ENCODE data around the gene HS3ST4.

Gene HS3ST4

DNA sequence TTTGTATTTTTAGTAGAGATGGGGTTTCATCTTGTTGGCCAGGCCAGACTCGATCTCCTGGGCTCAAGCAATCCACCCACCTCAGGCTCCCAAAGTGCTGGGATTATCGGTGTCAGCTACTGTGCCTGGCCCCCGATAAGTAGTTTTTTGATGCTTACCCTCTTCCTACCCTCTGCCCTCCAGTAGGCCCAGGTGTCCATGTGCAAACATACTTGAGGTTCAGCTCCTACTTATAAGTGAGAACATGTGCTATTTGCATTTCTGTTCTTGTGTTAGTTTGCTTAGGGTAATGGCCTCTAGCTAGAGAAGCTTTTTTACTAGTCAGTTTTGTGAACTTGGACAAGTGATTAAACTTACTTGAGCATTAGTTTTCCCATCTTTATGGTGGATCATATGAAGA is 136.8 kb downstream of the HS3ST4 start:
- no peak for DNase-seq

DNA sequence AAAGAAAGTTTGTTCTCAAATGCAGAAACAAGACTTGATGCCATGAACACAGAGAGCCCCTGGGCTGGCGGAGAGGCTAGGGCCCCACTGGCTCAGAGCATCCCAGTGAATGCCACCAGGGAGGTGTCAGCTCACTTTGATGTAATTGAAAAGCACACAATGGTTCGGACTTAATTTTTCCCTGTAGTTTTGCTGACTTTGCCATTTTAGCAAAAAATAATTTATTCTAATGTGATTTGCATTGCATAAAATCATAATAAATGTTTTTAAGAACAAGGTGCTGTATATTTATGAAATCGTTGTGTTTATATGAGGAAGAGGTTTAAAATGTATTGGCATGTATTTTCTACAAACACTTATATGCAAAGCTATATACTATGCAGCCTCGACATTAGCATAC is 140.5 kb downstream of the HS3ST4 start:
- DNase-seq, result no peak

DNA sequence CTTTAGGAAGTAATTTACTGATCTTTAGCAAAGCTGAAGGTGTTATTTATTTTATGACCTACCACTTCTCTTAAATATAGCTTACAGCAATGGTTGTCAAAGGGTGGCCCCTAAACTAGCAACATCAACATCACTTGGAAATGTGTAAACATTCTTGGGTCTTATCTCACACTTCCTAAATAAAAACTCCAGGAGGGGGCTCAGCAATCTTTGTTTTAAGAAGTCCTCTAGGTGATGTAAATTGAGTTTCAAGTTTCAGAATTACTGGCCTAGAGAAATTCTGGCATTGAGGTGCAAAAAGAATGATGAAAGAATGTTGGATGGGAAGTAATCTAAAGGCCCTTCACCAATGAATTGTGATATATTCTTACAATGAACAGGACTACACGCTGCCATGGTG is 142.3 kb downstream of the HS3ST4 start:
- DNase-seq, result no peak

DNA sequence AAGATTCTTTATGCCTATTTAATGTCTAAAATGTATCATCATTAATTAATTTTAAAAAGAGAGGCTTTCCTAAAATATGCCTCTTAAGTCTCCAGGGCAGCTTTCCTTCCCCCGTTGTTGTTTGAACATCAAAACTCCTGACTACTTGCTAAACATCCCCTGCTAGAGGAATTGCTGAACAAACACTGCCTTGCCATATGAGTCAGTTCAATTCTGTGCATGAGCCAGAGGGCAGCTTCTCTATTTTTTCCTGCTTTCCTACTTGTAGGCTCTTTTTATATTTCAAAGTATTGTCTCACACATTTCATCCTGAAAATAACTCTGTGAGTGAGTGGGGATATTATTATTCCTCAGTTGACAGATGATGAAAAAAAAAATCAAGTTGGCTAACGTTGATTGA is 143.4 kb downstream of the HS3ST4 start:
- DNase-seq, result no peak

DNA sequence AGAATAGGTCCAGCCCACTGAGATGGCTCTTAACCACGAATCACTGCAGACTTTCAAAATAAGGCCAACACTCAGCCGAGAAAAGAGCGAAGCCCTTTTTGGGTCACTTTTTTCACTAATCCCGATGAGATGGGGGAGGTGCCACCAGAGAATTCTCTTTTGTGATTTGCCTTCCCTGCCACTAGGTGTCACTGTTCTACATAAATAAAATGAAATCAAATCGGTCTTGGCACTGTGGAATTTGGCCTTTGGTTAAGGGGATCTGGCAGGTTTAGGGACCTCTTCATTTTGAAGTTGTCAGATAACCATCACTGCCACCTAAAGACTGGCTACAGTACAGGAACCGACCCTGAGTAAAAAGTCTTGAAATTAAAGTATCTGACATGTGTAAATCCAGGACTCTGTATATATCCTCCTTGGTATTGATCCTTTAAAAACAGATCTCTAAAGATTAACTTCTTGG is 147.0 kb downstream of the HS3ST4 start:
- peak; percentile 88 for DNase-seq

DNA sequence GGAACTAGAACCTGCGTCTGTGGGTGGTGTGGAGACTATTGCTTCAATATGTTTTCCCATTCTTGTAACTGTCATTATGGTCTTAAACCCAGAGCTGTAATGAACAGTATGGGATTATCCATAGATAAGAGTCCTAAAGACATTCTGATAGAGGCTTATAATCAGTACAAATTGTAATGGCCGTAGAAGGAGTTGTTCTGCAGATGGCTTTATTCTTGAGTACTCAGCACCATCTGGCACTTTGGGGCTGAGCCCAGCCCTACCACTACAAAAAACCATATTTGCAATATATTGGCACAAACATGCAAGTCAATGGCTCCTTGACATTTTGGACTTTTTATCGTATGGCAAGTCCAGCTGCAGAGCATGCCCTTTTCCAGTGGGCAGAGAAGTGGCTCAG is 150.0 kb downstream of the HS3ST4 start:
- DNase-seq, result peak; percentile 89

DNA sequence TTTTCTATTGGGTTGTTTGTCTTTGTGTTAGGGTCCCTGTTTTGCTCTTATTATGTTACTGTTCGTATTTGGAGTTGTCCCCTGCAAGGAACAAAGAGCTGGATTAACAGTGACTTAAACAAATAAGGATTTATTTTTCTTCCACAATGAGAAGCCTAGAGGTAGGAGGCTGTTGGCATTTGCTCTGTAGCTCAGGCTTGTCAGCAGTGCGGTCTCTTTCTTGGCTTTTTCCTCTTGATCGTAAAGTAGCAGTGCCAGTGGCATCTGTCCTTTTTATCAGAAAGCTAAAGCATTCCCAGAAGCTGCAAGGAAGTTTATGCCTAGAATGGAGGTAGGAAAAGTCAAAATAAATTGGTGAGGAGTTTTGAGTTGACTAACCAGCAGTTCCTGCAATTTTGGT is 154.1 kb downstream of the HS3ST4 start:
- peak; percentile 42 for DNase-seq

DNA sequence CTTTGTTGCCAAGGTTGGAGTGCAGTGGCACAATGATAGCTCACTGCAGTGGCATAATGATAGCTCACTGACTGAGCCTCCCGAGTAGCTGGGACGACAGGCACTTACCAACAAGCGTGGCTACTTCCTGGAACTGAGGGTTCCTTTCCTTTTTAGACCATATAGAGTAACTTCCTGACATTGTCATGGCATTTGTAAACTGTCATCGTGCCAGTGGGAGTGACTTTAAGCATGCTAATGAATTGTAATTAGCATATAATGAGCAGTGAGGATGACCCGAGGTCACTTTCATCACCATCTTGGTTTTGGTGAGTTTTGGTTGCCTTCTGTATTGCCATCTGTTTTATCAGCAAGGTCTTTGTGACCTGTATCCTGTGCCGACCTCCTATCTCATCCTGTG is 162.4 kb downstream of the HS3ST4 start:
- DNase-seq, result no peak

DNA sequence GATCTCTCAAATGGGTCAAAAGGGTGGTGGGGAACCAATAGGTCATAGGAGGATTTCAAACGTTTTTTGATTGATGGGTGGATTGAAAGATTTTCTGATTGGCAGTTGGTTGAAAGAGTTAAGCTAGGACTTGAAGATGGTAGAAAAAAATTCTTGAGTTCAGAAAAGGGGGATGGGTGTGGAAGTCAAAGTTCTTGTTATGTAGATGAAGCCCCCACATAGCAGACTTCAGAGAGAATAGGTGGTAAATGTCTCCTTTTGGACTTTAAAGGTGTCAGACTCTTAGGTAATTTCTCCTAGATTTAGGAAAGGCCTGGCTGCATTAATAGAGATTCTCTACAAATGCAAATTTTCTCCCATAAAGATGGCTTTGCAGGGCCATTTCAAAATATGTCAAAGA is 163.3 kb downstream of the HS3ST4 start:
- no peak for DNase-seq

DNA sequence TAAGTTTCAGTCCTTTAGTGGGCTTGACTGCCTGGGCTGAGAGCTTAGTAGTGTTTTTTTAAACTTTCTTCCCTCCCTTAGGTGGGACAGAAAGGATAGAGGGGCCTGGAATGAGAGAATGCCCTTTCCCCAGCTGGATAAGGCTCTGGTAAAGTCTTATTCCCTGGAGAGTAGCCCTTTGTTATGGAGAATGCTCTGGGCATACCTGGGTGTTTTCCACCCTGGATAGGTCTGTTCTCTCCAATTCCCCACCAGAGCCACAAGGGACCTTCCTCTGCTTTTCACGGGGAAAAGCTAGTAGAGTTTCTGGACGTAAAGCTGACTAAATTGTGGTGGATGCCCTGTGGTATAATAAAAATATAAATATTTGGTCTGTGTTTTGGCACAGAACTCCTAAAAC is 164.1 kb downstream of the HS3ST4 start:
- no peak for DNase-seq

DNA sequence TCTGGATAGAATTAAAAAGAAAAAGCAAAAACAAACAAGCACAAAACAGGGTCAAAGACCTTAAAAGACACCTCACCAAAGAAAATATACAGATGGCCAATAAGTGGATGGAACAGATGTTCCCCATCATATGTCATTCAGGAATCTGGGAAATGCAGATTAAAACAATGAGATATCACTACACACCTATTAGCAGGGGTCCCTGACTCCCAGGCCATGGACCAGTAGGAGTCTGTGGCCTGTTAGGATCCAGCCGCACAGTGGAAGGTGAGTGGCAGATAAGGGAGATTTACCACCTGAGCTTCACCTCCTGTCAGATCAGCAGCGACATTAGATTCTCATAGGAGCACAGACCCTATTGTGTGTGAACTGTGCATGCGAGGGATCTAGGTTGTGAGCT is 167.9 kb downstream of the HS3ST4 start:
- peak; percentile 46 for DNase-seq

DNA sequence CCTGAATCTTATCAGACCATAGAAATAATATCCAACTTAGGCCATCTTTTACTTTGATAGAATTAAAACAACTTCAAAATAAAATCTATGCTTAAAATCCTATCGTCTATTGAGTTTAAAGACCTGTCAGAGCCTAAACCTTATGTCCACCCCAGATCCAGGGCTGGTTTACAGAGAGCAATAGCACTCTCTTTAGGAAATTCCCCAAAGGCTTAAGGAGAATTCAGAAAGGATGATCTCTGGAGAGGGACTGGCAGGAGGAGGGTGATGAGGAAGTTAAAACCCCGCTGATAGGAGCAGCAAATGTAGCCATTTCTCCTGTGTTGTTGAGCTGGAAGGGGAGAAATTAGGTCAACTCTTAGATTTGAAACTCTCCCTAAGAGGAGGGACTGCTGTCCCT is 175.3 kb downstream of the HS3ST4 start:
- peak; percentile 64 for DNase-seq

DNA sequence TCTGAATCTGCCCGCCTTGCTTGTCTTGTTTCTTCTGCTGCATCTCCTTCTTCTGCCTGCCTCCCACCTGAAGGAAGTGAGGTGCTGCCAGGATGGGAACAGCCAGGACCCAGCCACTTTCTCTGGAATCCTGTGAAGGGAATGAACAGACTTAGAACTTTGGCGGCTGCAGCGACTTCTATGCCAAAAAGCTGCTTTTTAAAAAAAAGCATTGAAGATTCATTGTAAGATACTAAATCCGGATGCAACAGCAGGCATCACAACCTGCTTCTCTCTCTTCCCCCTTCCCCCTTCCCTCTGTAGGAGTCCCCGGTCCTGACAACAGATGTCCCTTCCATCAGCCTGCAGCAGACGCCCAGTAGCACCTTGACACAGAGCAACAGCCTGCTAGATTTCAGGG is 176.3 kb downstream of the HS3ST4 start:
- peak; percentile 85 for DNase-seq

DNA sequence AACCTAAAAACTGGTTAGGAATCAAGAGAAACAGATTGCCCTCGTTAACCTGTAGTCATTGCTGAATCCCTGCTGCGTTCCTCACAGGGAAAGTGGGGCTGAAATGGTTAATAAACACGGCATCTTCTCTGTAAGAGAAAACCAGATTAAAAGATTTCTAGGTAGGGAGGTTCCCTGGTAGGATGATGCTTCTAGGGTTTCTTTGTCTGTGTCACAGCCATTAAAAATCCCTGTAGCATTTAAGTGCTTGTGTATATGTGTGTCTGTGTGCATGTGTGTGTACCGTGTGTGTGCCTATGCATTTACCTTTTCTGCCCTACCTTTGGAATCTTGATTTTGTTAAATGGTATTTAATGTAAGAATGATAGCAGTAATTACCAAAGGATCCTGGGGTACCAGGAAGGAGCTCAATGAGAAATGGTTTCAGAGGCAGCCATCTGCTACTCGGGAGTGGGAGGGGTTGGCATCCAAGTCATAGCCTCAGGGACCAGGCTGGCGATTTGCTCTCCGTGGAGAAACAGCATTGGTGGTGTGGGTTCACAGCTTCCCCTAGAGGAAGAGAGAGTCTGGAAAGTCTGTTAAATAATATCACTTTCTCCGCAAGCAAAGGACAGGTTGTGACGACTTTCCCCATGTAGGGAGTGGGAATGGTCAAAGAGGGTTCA is 177.1 kb downstream of the HS3ST4 start:
- DNase-seq, result peak; percentile 87

DNA sequence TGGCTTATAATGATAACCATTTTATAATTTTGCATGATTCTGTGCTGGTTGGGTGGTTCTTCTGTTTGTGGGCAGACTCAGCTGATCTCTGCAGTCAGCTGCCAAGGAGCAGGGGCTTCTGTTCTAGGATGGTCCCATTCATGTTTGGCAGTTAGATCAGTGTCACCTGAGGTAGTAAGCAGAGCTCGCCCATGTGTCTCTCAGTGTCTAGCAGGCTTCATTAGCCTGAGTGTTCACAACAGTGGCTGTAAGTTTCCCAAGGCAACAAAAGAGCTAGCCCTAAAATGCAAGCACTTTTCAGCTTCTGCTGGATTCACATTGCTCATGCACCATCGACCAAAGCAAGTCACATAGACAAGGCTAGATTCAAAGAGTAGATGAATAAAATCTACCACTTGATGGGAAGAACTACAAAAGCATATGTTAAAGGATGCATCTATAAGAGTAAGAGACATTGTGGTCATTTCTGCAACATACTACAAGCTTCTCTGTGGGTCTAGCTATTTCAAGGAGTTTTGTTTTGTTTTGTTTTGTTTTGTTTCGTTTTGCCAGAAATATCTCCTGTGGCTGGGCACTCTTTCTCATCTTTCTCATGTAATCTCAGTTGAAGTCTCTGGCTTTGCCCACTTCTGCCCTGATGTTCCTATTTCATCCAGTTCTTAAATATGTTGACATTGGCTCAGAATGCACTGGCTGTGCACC is 180.8 kb downstream of the HS3ST4 start:
- DNase-seq, result no peak

DNA sequence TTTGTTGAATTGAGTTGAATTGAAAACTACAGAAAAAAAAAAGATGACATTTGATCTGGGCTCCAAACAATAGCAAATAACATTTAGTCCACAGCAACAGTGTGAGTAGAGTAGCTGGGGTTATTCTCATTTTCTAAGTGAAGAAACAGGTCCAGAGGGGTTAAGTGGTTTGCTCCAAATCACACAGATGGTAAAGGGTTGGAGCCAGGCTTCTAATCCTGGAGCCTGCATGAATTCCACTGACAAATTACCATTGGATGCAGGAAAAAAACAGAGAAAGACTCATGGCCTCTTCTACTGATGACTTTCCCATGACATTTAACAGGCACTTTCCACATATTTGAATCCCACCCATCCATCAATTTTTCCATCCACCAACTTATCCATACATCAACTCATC is 182.4 kb downstream of the HS3ST4 start:
- DNase-seq, result no peak

DNA sequence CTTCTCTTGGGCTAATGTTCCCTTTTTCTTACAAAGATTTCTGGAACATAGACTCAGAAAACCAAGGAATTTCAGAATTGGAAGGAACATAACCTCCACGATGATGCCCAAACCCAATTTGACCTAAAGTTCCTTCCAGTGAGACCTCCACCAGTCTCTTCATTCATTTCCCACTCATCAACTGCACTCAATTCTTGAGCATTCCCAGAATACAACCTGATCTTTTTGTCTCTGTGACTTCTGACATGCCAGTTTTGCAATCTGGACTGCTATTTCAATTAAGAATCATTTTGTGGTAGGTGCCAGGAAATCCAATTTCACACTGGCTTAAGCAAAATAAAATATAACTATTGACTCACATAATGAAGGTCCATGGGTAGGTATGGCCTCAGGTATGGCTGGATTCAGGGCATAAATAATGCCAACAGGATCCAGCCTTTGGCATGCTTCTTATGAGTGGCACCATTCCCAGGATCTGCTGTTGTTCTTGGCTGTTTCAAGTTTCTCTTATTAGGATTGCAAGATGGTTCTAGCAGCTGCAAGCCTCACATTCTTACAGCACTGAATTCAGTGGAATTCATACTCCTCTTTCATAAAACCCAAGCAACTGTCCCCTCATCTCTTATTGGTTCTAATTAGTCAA is 184.3 kb downstream of the HS3ST4 start:
- no peak for DNase-seq

DNA sequence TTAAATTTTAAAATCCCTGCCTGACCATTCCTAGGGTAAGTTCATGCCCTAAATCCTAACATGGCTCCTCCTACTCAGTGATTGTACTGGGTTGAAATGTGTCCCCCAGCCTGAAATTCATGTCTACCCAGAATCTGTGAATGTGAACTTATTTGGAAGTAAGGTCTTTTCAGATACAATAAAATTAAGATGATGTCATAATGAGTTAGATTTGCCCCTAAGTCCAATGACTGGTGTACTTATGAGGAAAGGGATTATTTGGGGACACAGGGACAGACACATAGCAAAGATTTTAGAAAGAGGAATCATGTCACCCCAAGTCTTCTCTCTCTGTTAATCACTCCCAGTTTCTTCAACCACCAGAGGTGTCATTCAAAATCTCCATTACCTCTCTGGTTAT is 185.3 kb downstream of the HS3ST4 start:
- DNase-seq, result no peak

DNA sequence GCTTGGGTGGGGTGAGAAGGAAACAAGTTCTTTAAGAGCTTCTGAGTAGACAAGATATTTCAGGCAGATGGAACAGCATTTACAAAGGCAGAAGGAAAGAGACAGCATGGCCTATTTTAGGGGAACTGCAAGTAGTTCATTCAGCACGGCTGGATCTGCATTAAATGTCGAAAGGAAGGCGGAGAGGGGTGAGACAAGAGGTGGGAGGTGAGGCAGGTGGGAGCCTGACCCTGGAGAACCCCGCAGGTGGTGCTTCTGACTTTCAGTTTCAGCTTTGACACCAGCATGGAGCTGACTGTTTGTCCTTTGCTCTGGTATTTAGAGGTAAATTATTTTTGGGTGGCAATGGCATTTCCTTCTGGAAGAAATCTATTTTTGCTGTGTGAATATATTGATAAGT is 194.8 kb downstream of the HS3ST4 start:
- DNase-seq, result no peak

DNA sequence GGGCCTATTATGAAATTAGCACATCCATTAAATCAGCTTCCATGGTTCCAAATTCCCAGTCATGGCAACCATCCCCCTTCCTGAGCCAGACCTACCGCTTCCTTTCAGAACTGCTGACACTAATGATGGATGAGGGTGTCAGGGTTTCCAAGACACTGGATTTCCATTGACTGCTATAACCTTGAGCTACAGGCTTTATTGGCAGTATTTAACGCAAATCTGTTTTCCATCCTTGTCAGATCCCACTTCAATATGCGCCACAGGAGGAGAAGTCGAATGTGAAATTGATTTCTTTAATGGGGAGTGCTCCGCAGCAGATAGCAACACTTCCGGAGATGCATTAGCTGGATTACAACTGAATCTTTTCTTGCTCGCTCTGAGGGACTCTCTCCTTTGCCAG is 197.1 kb downstream of the HS3ST4 start:
- peak; percentile 35 for DNase-seq

DNA sequence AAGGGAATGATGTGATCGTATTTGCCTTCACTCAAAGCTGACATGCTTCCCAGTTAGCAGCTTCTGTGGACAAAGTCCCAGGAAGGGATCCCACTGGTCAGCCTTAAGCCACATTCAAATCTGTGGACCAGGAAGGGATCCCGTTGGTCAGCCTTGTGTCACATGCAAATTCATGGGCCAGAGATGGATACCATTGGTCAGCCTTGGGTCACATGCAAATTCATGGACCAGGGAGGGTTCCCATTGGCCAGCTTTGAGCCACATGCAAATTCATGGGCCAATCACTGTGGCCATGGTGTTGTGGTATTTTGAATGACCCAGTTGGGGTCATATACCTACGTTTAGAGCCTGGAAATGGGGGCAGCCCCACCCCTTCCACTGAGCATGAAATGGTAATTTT is 201.6 kb downstream of the HS3ST4 start:
- no peak for DNase-seq

DNA sequence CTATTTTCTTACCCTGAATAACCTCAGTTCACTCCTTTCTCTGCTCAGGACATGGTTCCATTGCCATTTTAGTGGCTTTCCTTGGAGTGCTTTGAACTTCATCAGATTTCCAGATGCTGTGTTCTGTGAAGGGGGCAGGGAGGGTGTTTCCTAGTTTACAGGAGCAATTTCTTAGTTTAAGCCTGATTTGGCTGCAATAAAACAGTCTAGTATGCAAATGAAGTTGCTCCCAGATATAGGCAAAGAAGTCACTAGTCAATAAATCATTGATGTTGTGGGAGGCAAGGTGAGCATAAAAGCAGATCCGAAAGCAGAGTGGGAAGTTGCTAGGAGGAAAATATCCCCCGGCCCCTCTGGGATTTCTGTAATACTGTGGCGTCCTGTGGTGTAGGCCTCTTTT is 202.3 kb downstream of the HS3ST4 start:
- DNase-seq, result no peak

DNA sequence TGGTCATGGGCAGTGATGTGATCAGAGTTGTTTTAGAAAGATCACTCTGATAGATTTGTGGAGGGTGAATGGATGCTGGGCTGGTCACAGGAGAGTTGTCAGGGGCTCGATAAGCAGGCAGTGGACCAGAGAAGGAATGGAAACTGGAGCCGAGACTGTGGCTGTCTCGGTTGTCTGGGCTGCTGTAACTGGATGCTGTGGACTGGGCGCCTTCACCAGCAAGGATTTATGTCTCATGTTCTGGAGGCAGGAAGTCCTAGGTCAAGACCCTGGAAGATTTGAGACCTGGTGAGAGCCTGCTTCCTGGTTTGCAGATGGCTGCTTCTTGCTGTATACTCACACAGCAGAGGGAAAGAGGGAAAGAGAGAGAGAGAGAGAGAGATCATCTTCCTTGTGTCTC is 203.6 kb downstream of the HS3ST4 start:
- DNase-seq, result no peak

DNA sequence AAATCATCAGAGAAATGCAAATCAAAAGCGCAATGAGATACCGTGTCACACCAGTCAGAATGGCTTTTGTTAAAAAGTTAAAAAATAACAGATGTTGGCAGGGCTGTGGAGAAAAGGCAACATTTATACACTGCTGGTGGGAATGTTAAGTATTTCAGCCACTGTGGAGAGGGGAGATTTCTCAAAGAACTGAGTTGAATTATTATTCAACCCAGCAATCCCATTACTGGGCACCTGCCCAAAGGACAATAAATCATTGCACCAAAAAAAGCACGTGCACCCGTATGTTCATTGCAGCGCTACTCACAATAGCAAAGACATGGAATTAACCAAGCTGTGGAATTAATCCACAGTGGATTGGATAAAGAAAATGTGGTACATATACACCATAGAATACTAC is 204.7 kb downstream of the HS3ST4 start:
- peak; percentile 53 for DNase-seq

All from NCI-H82 (cell line).